DOHH2 (cell line): ENCODE data around the gene RASD2.

Experiments
- H3F3A ChIP-seq: fragments of 200-600 bp; sonication (generic), shearing (Covaris generic); 2 replicates; pipeline ENCODE4 v1.6.0; 2016; ENCODE audit warnings: antibody characterized with exemption, mild to moderate bottlenecking; ENCODE audit not compliant: control insufficient read depth, insufficient read depth
- H3K27ac ChIP-seq: fragments of 200-600 bp; sonication (generic); 2 replicates; pipeline ENCODE4 v1.5.1; 2014; ENCODE audit warnings: low read depth, mild to moderate bottlenecking, low read length, moderate library complexity
- H3K27me3 ChIP-seq: fragments of 200-600 bp; sonication (generic); 2 replicates; pipeline ENCODE4 v1.6.1; 2014; ENCODE audit warnings: mild to moderate bottlenecking, low read length, mixed read lengths; ENCODE audit not compliant: control insufficient read depth
- H3K36me3 ChIP-seq: fragments of 200-600 bp; sonication (generic); 2 replicates; pipeline ENCODE4 v1.6.1; 2014; ENCODE audit warnings: mild to moderate bottlenecking, low read length, moderate library complexity, mixed read lengths; ENCODE audit not compliant: control insufficient read depth
- H3K4me1 ChIP-seq: fragments of 200-600 bp; sonication (generic); 2 replicates; pipeline ENCODE4 v1.6.1; 2014; ENCODE audit warnings: mild to moderate bottlenecking, low read length, mixed read lengths; ENCODE audit not compliant: control insufficient read depth
- H3K4me2 ChIP-seq: fragments of 200-600 bp; sonication (generic); 2 replicates; pipeline ENCODE4 v1.6.0; 2014; ENCODE audit warnings: mild to moderate bottlenecking, low read length, moderate library complexity
- H3K4me3 ChIP-seq: fragments of 200-600 bp; sonication (generic); 2 replicates; pipeline ENCODE4 v1.5.1; 2014; ENCODE audit warnings: mild to moderate bottlenecking, low read length, mixed read lengths
- H3K79me2 ChIP-seq: fragments of 200-600 bp; sonication (generic); 2 replicates; pipeline ENCODE4 v1.6.1; 2014; ENCODE audit warnings: mild to moderate bottlenecking, low read length, mixed read lengths; ENCODE audit not compliant: control insufficient read depth
- H3K9me2 ChIP-seq: fragments of 200-600 bp; sonication (generic); replicated peaks from 2 replicates; pipeline ENCODE4 v1.6.1; 2014; ENCODE audit warnings: mild to moderate bottlenecking, low read length, mixed read lengths; ENCODE audit not compliant: control insufficient read depth
- H3K9me3 ChIP-seq: fragments of 200-600 bp; sonication (generic); 2 replicates; pipeline ENCODE4 v1.6.1; 2014; ENCODE audit warnings: antibody characterized with exemption, low read length, mixed read lengths; ENCODE audit not compliant: control insufficient read depth, insufficient read depth
- H4K20me1 ChIP-seq: fragments of 200-600 bp; sonication (generic); 2 replicates; pipeline ENCODE4 v1.6.0; 2014; ENCODE audit warnings: low read depth, mild to moderate bottlenecking, antibody characterized with exemption, low read length, moderate library complexity; ENCODE audit not compliant: control insufficient read depth, insufficient read depth
- CTCF ChIP-seq: fragments of 200-600 bp; sonication (generic); IDR thresholded peaks from one replicate; pipeline ENCODE4 v1.5.1; 2014; ENCODE audit warnings: antibody characterized with exemption, mild to moderate bottlenecking, low read depth, low read length; ENCODE audit not compliant: poor library complexity, severe bottlenecking
- EZH2phosphoT487 ChIP-seq: fragments of 200-600 bp; sonication (generic); IDR thresholded peaks from 2 replicates; pipeline ENCODE4 v1.6.1; 2017; ENCODE audit warnings: borderline replicate concordance, mild to moderate bottlenecking, antibody characterized with exemption, low read length, moderate library complexity, mixed read lengths

RASD2 gene

GRCh38 chr22:35570686-35571194 lies 30.1 kb downstream of the RASD2 start:
- Histone ChIP-seq H3K9me3 (no peaks in the 10 kb centered on the region), H3K9me2 (no peaks in the 10 kb centered on the region)

DNA sequence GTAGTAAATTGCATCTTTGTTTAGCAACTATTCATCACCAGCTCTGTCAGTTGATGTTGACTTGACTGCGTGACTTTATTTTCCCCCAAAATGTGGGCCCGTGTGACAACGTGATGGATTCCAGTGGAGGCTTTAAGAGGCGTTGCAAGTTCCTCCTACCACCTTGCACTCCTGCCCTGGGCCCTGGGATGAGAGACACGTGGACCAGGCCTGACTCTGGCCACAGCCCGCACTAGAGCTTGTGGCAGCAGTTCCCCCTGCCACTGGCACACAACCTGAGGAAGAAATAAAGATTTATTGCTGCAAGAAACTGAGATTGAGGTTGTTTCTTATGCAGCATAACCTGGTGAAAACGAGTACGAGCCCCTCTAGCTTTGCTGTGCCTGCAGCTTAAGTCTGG lies 31.9 kb downstream of the RASD2 start:
- no peaks in the 10 kb centered on the region for H3K36me3 ChIP-seq
- H3K27me3 ChIP-seq = peaks cover 3% of the 10 kb centered on the region; the same call in 1 of the 2 replicates
- H3K4me1 ChIP-seq = no peaks in the 10 kb centered on the region
- H3K4me2 ChIP-seq = no peak overlapping the region
- no peak overlapping the region for H3K4me3 ChIP-seq
- no peaks in the 10 kb centered on the region for H4K20me1 ChIP-seq
- H3K9me3 ChIP-seq = no peaks in the 10 kb centered on the region
- no peaks in the 10 kb centered on the region for H3F3A ChIP-seq
- H3K27ac ChIP-seq = no peak overlapping the region
- no peak for TF ChIP-seq EZH2phosphoT487
- TF ChIP-seq CTCF = no peak
- no peaks in the 10 kb centered on the region for H3K79me2 ChIP-seq
- H3K9me2 ChIP-seq = no peaks in the 10 kb centered on the region

More at GRCh38 chr22:35570686-35571194, 30.1 kb downstream of the RASD2 start:
- Histone ChIP-seq H3K4me3 (no peak overlapping the region), H3K27me3 (peaks cover 3% of the 10 kb centered on the region; the same call in 1 of the 2 replicates), H4K20me1 (no peaks in the 10 kb centered on the region), H3K36me3 (no peaks in the 10 kb centered on the region), H3K4me2 (no peak overlapping the region), H3K4me1 (no peaks in the 10 kb centered on the region), H3F3A (no peaks in the 10 kb centered on the region), H3K79me2 (no peaks in the 10 kb centered on the region), H3K27ac (no peak overlapping the region)
- no peak for TF ChIP-seq CTCF
- TF ChIP-seq EZH2phosphoT487 = no peak

- H3K36me3 ChIP-seq = no peaks in the 10 kb centered on the region
- H3K4me2 ChIP-seq = no peak overlapping the region
- no peaks in the 10 kb centered on the region for H3K9me2 ChIP-seq
- no peaks in the 10 kb centered on the region for H3K4me1 ChIP-seq
- no peak overlapping the region for H3K27ac ChIP-seq
- H3K9me3 ChIP-seq = no peaks in the 10 kb centered on the region
- H3K27me3 ChIP-seq = peaks cover 3% of the 10 kb centered on the region; the same call in 1 of the 2 replicates
- no peaks in the 10 kb centered on the region for H3K79me2 ChIP-seq
- no peaks in the 10 kb centered on the region for H4K20me1 ChIP-seq
- H3F3A ChIP-seq = no peaks in the 10 kb centered on the region
- no peak overlapping the region for H3K4me3 ChIP-seq
- TF ChIP-seq EZH2phosphoT487 = no peak
- TF ChIP-seq CTCF = no peak
These were observed 34.6 kb downstream of the RASD2 start for GRCh38 chr22:35575116-35575748.
